ENCODE measurements around the gene SORCS2.

Gene SORCS2

DNA sequence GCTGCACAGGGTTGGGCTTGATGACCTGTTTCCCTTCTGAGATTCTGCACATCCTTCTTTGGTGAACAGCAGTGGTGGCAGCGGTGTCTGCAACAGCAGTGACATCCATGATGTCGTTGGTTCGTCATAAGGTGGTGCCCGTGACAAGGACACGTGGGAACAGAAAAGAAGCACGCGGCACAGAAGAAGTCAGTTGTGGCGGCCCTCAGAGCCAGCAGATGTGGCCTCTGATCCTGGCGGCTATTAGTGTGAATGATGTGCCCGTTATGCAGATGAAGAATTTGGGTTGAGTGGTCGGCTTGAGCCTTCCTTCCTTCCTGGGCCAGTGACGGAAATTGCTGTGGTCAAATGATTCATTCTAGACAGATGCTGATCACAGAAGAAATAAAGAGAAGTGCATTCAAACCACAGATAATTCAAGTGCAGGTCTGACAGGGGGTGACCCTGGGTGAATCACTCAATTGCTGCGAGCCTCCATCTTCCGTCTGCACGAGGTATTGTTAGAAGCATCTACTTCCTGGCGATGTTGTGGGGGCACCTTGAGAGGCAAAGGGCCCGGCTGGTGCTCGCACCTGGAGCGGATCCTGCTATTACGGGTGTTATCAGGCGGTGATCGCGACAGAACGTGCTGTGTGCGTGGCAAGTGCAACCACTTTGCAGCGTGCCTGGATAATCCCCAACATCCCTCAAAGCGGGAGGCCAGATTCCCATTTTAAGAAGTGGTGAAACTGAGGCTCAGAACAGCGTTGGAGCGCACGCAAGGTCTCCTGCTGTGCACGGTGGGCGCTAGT is 457.6 kb downstream of the SORCS2 start:
- peak; percentile 64 for DNase-seq

DNA sequence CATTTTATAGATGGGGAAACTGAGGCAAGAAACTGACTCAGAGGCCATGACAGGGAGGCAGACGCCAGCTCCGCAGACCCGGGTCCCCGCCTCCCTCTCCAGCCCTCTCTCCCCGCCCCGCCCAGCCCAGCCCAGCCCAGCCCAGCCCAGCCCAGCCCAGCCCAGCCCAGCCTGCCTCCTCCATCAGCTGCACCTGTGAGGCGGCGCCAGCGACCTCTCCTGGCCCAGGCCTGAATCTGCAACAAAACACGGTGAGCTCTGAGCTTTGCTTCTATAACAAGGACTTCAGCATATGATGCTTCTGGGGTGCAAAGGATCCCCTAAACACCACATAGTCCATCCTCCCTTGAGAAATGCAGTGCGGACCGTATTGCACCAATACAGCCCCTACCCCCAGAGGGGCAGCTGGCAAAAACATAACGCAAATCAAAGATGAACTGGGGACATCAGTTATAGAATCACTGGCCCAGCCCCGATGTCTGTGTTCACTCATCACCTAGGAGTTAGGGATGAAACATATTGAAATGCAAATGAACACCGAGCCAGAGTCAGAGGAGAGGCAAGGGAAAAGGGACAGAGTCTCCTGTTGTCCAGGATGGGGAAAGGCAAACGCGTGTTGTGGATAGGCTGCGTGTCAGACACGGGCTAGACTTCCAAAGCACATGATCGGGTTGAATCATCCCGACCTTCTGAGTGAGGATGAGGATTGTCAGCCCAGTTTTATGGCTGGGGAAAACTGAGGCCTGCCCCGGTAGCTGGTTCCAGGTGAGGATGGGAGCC is 458.5 kb downstream of the SORCS2 start:
- peak; percentile 33 for DNase-seq

GRCh38 chr4:7651461-7651921 is 459.2 kb downstream of the SORCS2 start:
- no peak for DNase-seq

- DNase-seq = no peak
Observed at GRCh38 chr4:7652006-7652405, 459.7 kb downstream of the SORCS2 start.

DNA sequence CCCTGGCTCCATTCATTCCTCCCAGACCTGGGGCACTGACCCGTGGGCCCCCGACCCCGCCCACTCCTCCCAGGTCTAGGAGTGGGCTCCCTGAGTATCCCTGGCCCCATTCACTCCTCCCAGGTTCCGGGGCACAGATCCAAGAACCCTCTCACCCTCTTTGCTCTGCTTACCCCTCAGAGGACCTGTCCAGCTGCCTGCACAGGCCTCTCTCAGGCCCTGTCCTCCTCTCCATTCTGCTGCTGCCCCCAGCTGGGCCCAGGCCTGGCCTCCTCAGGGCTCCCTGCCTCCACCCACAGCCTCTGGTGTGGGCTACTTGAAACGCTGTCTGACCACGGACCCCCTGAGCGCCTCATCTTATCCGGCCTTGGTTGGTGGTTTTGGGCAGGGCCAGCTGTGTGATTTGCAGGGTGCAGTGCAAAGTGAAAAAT is 460.1 kb downstream of the SORCS2 start:
- peak; percentile 20 for DNase-seq

DNA sequence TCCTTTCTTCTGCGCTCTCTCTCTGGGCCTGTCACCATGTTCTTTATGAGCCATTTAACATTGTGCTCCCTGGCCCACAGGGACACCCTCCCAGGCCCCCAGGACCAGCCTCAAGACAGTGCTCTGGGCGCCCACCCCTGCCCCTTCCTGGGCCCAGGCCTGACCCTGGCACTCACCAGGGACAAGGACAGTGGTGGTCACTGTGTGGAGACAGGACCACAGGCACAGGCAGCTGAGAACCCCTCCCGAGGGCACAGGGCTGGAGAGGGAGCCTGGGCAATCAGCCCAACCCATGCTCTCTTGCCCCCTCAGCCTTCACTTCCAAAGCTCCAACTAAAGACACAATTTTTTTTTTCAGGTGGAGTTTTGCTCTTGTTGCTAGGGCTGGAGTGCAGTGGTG is 460.6 kb downstream of the SORCS2 start:
- no peak for DNase-seq

- no peak for DNase-seq
Observed at GRCh38 chr4:7653510-7654369, 461.4 kb downstream of the SORCS2 start.

DNA sequence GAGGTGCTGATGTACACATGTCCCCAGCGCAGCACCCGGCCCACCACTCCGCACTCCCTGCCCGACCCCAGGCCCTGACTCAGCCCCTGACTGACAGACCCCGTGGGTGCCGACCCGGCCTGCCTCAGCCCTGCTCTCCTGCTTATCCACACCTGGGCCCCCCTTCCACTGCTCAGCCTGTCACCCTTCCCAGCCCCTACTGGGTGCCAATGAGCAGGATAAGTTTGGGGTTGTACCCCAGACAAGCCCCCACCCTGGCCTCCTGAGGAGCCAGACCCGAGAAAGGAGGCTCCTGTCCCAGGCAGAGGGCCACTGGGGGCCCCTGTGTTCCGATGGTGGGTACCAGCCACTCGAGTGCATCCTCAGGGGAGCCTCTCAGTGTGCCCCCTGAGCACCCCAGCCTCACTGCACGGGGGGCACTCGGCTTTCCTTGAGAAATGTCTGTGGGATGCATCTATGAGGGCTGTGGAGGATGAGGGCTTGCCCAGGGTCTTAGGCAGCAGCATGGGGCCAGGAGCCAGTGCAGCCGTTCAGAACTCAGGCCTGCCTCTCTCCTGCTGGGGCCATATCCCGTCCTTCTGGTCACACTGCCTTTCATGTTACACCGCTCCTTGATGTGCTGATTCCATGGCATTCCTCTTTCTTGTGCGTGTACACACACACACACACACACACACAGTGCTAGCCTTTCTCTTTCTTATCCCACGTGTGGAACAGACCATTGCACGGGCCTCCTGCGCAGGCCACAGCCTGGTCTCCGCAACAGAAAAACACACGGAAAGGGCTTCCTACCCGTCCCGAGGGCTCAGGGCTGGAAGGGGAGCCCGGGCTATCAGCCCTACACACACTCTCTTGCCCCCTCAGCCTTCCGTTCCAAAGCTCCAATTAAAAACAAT is 462.5 kb downstream of the SORCS2 start:
- no peak for DNase-seq

DNA sequence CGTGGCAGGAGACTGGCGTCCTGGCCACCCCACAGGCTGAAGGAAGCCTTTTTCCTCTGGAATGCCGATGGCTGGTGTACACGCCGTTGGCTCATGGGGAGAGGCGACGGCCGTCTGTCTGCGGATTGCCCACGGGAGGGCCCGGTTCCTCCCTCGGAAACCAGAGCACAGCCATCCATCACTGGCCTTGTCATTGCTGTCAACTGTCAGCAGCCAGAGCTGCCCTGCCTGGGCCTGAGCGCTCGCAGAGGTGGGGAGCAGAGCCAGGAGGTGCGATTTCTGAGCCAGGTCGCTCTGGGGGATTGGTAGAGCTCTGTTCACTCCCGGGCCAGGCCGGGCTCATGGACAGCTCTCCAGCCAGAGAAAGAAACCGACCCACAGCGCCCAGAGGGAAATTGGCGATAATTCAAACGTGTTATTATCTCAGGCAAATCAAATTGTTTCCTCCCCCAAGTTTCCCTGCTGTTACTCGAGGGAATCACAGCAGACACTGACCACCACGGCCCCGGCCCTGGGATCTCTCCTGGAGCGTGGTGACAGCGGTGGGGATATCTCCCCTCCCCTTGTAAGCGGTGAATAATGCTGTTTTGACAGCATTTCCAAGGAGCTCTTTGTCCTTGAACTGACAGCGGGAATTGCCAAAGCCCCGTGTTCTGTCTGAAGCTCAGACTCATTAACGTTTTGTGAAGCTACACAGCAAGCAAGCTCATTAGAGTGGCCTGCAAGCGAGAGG is 463.3 kb downstream of the SORCS2 start:
- DNase-seq = no peak

DNA sequence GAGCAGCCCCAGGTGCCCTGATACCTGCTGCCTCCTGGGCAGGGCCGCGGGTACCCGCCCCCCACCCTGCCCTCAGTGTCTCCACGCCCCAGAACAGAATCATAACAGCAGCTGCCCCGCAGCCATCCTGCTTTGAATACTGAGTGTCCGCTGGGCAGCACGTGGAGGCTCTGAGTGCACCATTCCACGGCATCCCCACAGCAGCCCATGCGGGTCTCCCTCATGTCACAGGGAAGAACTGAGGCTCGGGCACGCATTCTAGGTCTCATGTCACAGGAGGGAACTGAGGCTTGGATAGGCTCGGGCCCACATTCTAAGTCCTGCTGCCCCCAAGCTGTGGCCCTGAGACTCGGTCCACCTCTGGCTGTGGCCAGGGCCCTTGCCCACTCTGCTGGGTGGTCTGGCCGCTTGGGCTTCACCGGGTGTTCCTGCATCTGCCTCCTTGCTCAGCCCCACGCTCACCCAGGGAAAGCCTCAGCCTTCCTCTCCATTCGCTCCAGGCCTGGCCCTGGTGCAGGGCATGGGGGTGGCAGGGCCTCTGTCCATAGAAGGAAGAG is 464.0 kb downstream of the SORCS2 start:
- no peak for DNase-seq

DNA sequence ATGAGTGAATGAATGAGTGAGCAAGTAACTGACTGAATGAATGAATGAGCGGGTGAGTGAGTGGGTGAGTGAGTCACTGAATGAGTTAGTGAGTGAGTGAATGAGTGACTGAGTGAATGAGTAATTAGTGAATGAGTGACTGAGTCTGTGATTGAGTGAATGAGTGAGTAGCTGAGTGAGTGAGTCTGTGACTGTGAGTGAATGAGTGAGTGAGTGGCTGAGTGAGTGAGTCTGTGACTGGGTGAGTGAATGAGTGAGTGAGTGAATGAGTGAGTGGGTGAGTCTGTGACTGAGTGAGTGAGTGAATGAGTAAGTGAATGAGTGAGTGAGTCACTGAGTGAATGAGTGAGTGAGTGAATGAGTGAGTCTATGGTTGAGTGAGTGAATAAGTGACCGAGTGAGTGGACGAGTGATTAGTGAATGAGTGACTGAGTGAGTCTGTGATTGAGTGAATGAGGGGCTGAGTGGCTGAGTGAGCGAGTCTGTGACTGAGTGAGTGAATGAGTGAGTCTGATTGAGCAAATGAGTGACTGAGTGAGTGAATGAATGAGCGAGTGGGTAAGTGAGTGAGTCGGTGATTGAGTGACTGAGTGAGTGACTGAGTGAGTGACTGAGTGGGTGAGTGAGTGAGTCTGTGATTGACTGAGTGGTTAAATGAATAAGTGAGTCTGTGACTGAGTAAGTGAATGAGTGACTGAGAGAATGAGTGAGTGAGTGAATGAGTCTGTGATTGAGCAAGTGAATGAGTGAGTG is 465.4 kb downstream of the SORCS2 start:
- DNase-seq = no peak

GRCh38 chr4:7658341-7659204 is 466.2 kb downstream of the SORCS2 start:
- no peak for DNase-seq

DNA sequence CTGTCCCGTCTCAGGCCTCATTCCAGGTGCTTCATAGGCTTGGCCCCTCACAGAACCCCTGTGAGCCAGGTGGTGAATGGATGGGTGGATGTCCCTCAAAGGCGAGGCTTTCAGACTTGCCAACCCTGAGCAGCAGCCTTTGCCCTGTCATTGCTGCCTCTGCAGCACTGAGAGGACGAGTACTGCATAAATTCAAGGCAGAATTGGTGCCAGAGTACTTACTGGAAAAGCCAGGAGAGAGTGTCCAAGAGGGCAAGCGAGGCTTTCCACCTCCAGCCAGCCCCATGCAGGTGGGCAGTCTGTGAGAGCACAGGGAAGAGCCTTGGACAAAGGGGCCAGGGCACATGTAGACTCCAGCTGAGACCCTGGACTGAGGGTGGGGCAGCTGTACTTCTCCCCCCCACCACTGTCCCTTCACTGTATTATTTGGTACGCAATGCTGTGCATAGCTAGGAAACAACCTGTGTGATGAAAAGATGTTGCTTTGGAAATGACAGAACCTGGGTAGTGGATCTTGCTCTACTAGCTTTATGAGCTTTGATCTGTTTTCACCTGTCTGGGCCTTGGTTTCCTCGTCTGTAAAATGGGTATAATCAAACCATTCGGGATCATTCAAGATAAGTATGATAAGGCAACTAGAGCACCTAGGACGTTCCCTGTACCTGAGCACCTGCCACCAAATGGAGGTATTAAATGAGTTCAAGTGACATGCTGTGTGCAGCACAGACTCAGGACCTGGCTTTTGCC is 467.3 kb downstream of the SORCS2 start:
- no peak for DNase-seq

- no peak for DNase-seq
Observed at GRCh38 chr4:7660176-7661039, 468.1 kb downstream of the SORCS2 start.

DNA sequence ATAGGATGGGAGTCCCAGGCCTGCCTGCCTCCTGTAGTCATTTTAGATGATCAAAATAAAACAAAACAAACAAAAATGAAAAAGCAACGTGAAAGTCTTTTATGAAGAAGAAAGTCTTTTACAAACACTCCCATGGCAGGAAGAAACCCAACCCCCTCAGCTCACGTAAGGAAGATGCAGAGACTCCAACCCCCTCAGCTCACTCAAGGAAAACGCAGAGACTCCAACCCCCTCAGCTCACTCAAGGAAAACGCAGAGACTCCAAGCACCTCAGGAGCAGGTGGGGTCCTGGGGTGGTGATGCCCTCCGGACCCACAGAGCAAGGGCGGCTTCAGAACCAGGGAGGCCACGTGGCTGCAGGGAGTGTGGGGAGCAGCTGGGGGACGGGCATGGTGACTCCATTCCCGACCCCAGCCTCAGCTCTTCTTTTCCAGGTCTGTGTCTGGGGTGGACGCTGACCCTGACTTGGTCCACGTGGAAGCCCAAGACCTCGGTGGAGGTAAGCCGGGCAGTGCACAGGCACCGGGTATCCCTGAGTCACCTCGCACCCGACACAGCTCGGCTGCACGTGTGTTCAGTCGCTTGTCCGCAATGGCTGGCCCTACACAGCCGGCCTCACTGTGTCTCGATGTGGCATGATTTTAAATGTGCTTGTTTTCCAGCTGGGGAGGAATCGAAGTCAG is 468.9 kb downstream of the SORCS2 start:
- no peak for DNase-seq

DNA sequence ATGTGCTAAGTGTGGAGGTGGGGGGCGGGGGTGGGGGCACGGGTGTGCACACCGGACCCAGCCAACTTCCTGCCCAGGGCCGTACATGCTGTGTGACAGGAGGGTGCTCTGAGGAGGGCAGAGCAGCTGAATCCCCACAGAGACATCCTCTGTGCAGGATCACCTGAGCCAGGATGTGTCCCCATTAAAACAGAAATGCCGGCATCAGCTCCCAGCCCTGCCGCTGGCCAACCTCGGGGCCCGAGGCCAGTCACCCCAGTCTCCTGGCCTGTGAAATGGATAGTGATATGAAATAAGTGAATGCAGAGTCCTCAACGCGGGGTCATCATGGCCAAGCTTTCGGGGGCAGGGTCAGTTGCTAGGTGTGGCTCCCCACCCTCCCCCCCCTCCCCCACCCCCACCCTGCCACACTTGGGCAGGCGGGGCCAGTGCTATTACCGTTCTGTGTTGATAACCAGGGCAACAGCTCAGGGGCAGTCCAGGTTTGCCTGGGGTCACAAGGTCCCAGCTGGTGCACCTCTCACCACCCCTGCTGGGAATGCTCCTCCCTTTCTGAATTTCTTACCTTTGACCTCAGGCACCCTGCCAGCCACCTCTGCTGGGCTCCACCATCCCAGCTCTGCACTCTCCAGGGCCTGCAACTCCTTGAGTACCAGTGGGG is 469.6 kb downstream of the SORCS2 start:
- no peak for DNase-seq

All from CD4-positive, alpha-beta T cell treated with Interferon gamma for 1 hour (primary cell).